Fibroblast of pulmonary artery (primary cell): ENCODE results near the gene CKAP5.

Experiments
- DNase-seq: peaks from one replicate; pipeline ENCODE4 v3.0.0-alpha.2; 2010; ENCODE audit warnings: low read depth
- H3K4me3 ChIP-seq: replicated peaks from 2 replicates; pipeline ENCODE4 v1.5.1; 2011; ENCODE audit warnings: low read depth, mild to moderate bottlenecking, control low read depth, low read length, moderate library complexity
- CTCF ChIP-seq: IDR thresholded peaks from 2 replicates; pipeline ENCODE4 v1.5.1; 2011; ENCODE audit warnings: mild to moderate bottlenecking, control low read depth, low read length, inconsistent platforms; ENCODE audit errors: missing control alignments

The CKAP5 gene

GRCh38 chr11:46694607-46695006, 151.5 kb downstream of the CKAP5 start:
- no peak for DNase-seq
- no peak for TF ChIP-seq CTCF
- H3K4me3 ChIP-seq: no peak overlapping the region

- no peak overlapping the region for H3K4me3 ChIP-seq
- no peak for TF ChIP-seq CTCF
- no peak for DNase-seq
These were observed 152.0 kb downstream of the CKAP5 start for GRCh38 chr11:46694072-46694471.

- no peak for DNase-seq
- no peak overlapping the region for H3K4me3 ChIP-seq
- TF ChIP-seq CTCF: no peak
These were observed 152.5 kb downstream of the CKAP5 start for GRCh38 chr11:46693597-46694012.
